ENCODE results near the gene ERGIC3.
"Not testable (repeated sequence)": the region's sequence is repeated elsewhere in the genome, so short reads cannot be mapped to it uniquely, and the experiment has no call there.

ERGIC3 gene

DNA sequence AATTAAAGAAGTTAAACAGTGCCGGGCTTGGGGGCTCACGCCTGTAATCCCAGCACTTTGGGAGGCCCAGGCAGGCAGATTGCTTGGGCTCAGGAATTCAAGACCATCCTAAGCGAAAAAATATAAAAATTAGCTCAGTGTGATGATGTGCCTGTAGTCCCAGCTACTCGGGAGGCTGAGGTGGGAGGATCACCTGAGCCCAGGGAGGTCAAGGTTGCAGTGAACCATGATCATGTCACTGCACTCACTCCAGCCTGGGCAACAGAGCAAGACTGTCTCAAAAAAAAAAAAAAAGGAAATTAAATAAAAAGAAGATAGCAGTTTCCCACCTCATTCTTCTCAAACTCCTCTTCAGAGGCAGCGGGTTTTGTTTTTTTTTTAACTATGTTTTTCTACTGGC is 24.1 kb upstream of the ERGIC3 start:
- not testable (repeated sequence) for DNase-seq (ENCODE audit: low read depth)

DNA sequence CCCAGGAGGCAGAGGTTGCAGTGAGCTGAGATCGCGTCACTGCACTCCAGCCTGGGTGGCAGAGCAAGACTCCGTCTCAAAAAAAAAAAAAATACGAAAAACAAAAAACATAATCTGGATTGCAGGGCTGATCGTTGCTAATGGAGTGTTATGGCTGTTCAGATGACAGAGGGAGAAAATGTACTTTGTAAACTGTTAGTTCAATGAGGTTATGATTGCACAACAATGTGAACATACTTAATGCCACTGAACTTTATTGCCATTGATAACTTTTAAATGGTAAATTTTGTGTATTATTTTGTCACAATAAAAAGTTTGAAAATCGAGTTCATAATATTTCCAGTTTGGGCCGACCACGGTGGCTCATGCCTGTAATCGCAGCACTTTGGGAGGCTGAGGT is 22.9 kb upstream of the ERGIC3 start:
- no peak for DNase-seq (ENCODE audit: low read depth)

DNA sequence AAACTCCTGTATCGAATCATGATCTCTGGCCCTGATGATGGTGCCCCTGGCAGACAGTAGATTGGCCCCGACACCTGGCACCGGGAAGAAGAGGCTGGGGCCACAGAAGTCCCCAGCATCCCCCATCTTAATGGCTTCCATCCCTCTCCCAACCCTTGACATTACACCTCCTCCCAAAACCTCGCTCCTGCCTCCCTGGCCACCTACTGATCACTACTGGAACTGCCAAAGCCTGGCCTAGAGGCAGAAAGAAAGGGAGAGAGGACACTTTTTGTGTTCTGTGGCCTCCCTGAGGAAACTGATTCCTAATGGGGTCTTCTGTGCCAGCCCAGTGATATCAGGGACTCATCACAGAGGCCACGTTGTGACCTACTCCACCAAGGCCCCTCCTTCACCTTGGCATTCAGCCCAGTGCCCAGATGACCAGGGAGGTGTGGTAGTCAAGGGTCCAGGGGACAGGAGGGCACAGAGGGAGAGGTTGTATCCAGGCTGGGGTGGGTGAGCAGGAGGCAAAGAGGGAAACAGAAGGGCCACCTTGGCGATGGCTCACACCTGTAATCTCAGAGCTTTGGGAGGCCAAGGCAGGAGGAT is 18.5 kb upstream of the ERGIC3 start:
- DNase-seq (ENCODE audit: low read depth), result peak; percentile 22

DNA sequence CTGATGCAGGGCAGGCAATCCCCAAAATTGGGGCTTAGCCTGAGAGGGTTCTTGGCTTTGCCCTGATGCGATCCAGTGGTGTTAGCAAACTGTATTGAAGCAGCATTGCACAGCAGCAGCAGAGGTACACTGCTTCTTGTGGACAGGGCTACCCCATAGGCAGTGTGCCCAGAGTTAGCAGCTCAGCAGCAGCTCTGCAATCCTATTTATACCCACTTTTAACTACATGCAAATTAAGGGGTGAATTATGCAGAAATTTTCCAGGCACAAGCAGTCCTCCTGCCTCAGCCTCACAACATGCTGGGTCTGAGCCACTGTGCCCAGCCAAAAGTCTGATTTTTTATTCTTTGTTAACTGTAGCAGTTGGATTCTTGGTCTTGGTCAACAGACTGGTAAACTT is 16.2 kb upstream of the ERGIC3 start:
- DNase-seq (ENCODE audit: low read depth), result no peak

DNA sequence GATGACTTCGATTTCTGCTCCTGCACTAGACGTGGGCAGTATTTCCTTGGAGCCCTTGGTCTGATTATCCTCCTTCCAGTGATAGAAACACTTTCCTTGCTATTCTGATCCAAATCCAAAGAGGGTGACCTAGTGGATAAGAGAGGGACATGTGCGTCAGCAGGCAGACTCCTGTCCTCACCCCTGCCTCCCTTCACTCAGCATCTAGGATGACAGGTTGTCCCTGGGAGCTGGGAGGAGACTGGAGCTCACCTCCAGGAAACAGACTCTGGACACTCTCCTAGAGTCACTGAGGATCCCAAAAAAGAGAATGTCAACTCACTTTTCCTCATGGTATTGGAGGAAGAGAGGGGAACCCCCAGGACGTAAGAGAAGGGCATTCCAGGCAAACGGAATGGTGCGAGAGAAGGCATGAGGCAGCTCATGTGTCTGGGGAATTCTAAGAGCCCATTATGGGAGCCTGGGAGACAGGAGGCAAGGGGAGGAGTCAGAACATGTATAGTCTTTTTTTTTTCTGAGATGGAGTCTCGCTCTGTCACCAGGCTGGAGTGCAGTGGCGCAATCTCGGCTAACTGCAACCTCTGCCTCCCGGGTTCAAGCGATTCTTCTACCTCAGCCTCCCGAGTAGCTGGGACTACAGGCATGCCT is 14.6 kb upstream of the ERGIC3 start:
- no peak for DNase-seq (ENCODE audit: low read depth)

DNA sequence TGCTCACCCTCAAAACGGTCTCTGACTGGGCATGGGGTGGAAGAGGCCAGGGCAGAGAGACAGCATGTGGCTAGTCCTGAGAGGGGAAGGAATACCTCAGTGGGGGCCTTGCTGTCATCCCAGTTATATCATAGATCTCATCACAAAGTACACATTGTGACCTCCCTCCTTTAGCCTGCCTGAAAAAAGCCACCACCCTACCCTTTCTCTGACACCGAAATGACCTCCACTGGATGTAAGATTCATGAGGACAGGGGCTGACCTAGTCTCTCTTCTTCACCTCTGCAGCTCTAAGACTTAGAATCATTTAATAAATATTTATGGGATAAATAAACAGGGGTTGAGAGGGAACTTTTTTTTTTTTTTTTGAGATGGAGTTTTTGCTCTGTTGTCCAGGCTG is 12.3 kb upstream of the ERGIC3 start, which contains the start of gene C20orf173:
TSS of gene C20orf173 (minus strand) at position 101 of the 400 bp plus-strand sequence. CDS start 279 bp downstream, outside the sequence.
- no peak for DNase-seq (ENCODE audit: low read depth)

DNA sequence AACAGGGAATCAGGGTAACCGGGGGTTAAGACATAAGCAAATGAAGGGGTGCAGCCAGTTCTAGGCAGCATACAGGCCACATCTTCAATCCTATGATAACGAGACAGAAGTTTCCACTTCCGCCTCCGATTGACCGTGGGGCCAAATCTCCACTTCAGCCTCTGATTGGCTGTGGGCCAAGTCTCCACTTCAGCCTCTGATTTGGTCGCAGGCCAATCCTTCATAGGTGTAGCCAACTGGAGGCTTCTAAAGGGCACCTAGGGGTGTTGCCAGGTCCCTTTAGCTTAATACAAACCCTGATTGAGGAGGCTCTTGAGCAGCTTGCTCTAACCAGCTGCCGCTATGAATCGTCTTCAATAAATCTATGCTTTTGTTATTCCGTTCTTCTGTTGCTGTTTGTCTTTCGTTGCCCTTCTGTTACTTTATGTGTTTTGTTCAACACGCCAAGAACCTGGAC is 2.1 kb upstream of the ERGIC3 start:
- DNase-seq (ENCODE audit: low read depth), result peak; percentile 26

DNA sequence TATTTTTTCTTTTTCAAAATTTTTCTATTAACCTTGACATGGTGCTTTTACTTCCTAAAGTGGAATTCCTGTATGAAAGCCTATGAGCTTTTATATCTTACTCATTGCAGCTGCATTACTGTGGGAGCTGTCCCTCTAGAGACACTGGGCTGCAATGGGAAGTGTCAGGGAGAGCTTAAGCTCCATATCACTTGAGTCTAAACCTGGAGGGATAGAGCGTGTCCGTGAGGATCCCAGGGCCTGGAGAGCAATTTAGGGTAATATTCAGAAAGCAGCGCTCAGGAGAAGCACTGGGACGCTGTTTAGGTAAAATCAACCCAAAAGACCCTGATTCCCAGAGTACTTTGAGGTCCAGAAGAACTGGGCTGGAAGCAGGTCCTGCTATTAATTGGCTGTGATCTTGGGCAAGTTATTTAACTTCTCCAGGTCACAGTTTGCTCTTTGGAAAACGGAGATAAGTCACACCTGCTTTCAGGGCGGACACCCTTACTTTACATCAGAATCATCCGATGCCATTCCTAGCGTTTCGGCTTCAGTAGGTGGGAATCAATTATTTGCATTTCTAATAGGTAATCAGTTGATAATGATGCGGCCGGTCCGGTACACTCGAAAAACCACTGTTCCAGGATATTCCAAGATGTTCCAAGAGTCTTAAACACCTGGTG is 628 bp upstream of the ERGIC3 start:
- DNase-seq (ENCODE audit: low read depth), result no peak

DNA sequence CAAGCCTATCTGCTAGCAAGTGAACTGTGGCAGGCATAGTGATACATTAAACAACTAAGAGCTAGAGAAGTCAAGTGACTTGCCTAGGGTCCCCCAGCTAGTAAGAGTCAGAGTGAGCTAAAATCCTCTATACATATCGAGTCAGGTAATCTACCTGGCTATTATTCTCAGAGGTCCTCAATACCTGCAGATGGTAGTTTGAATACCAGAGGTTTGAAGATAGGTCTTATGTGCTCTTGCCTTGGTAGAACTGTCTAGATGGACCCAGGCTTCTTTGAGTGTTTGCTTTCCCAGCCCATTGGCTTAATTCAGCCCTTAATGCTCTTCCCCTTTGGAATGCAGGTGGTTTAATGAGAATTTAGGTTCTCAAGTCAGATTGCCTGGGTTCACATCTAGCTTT is 1.1 kb downstream of the ERGIC3 start:
- DNase-seq (ENCODE audit: low read depth), result no peak

DNA sequence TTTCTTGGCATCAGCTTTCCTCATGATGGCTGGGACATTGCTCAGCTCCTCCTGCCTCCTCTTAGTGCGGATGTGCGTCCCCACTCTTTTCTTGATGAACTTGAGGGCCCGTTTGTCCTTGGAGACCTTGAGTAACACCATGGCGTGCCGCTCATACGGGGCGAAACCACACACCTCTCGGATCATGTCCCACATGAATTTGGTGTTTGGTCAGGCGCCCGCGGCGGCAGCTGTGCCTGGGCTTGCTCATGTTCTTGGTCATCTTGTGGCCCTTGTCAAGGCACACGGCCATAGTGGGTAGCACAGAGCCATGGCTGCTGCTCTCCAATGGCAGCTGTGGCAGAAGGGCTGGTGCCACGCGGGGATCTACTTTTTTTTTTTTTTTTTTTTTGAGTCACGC is 2.6 kb downstream of the ERGIC3 start:
- DNase-seq (ENCODE audit: low read depth), result no peak

DNA sequence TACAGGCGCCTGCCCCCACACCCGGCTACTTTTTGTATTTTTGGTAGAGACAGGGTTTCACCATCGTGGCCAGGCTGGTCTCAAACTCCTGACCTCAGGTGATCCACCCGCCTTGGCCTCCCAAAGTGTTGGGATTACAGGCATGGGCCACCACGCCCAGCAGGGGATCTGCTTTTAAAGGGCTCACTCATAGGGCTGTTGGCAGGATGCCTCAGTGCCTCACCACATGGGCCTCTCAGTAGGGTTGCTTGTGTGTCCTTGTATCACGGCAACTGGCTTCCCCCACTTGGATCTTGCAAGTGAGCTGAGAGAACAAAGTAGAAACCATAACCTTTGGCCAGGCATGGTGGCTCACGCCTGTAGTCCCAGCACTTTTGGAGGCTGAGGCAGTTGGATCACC is 3.1 kb downstream of the ERGIC3 start:
- peak; percentile 49 for DNase-seq (ENCODE audit: low read depth)

DNA sequence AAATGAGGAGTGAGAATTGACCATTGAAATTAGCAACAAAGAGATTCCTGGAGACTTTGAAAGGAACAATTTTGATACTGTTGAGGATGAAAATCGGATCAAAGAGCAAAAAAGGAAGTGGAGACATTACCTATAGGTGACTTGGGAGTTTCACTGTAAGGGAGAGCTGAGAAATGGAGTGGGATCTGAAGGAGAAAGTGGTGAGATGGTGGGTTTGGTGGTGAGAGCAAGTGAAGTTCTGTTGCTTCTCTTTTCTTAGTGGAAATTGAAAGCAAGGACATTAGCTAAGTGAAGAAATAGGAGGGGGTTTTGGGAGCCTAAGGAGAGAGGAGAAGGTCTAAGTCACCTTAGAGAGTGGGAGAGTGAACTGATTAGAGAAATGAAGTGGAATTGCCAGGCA is 4.2 kb downstream of the ERGIC3 start:
- DNase-seq (ENCODE audit: low read depth), result no peak

DNA sequence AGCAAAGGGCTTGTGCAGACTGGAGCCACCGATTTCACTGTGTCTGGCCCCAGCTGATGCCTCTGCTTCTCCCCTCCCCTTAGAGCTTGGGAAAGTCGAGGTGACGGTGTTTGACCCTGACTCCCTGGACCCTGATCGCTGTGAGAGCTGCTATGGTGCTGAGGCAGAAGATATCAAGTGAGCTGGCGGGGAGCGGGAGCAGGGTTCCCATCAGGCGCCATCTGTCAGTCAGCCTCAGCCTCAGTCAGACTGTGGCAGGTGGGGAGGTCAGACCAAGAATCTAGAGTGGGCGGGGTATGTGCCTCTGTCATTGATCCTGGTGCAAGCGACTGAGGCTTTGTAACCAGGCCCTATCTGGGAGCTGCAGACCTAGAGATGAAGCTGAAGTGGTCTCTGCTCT is 5.5 kb downstream of the ERGIC3 start:
- DNase-seq (ENCODE audit: low read depth), result no peak

DNA sequence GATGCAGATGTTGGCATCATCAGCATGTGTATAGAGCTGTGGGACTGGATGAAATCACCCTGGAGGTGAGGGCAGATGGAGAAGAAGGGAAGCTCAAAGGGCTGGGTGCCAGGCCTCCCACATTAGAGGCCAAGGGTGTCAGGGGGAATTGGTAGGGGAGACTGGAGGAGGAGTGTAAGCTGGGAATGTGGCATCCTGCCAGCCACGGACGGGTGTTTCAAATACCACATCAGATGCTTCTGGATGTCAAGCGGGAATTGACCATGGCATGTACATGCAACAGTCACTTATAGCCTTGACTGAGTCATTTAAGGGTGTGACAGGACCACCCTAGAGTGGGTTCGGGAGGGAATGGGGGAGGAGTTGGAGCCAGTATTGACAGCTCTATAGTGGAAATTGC is 9.6 kb downstream of the ERGIC3 start:
- no peak for DNase-seq (ENCODE audit: low read depth)

DNA sequence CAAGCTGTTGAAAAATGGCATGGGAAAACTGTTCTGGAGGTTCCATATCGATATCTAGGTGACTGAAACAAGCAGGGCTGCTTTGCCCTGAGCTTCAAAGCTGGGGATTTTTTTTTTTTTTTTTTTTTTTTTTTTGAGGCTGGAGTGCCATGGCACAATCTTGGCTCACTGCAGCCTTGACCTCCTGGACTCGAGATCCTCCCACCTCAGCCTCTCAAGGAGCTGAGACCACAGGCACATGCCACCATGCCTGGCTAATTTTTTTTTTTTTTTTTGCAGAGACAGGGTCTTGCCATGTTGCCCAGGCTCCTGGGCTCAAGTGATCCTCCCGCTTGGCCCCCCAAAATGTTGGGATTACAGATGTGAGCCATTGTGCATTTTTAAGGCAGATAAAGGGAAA is 11.0 kb downstream of the ERGIC3 start:
- no peak for DNase-seq (ENCODE audit: low read depth)

DNA sequence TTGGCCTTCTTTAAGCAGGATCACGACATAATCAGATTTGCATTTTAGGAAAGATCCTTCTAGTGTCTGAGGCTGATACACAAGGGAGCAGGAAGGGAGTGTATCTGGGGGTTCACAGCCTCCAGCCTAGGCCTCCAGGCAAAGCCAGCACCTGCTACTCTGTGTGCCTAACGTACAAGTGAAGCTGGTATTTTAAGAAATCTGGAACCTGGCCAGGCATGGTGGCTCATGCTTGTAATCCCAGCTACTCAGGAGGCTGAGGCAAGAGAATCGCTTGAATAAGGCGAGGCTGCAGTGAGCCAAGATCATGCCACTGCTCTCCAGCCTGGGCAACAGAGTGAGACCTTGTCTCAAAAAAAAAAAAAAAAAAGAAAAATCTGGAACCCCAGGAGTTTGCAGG is 13.6 kb downstream of the ERGIC3 start:
- DNase-seq (ENCODE audit: low read depth), result not testable (repeated sequence)

DNA sequence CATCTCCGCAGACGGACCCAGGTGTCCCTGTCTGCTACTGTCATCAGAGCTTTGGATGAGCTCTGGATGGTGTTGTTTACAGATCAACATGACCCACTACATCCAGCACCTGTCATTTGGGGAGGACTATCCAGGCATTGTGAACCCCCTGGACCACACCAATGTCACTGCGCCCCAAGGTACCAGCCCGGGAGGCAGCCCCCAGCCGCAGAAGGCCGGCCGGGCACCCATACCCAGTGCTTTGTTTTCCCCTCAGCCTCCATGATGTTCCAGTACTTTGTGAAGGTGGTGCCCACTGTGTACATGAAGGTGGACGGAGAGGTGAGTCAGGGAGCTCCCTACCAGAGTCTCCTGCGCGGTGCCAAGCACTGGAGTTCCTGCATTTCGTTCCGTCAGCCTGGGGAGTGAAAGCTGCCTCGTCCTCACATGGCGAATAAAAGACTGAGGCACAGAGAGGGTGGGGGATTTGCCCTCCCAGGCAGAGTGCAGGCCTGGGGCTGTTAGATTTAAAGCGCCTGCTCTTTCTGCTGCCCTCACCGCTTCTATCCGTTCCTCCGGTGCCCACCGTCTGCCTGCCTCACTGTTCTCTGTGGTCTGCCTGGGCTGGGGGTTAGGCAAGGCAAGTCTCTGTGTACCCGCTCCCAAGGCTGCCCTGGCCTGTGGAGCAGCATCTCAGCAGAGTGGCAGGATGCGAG is 14.2 kb downstream of the ERGIC3 start:
- no peak for DNase-seq (ENCODE audit: low read depth)

DNA sequence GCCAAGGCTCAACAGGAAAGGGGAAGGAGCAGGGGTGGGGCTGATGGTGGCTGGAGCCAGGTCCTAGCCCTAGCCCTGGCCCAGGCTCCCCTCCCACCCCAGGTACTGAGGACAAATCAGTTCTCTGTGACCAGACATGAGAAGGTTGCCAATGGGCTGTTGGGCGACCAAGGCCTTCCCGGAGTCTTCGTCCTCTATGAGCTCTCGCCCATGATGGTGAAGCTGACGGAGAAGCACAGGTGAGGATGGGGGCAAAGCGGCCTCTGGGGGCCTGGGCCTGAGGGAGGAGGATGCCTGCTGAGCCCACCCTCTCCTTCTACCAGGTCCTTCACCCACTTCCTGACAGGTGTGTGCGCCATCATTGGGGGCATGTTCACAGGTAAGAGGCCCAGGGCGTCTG is 15.0 kb downstream of the ERGIC3 start:
- DNase-seq (ENCODE audit: low read depth), result no peak

DNA sequence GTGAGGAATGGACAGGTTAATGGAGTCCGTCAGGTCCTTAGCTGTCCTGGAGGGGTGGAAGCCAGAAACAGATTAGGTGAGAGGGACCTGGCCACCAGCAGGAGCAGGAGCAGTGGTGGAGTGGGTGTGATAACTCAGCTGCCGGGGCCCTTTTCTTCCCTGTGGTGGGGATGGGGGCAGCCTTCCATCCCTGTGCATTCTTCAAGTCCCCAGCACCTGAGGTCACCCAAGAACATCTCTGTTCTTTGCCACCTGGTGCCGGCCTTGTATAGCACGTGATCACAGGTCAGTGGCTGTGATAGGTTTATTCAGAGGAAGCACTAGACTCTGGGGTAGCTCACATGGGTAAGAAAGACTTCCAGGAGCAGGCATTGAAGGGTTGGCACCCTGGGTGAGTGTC is 16.6 kb downstream of the ERGIC3 start:
- no peak for DNase-seq (ENCODE audit: low read depth)

DNA sequence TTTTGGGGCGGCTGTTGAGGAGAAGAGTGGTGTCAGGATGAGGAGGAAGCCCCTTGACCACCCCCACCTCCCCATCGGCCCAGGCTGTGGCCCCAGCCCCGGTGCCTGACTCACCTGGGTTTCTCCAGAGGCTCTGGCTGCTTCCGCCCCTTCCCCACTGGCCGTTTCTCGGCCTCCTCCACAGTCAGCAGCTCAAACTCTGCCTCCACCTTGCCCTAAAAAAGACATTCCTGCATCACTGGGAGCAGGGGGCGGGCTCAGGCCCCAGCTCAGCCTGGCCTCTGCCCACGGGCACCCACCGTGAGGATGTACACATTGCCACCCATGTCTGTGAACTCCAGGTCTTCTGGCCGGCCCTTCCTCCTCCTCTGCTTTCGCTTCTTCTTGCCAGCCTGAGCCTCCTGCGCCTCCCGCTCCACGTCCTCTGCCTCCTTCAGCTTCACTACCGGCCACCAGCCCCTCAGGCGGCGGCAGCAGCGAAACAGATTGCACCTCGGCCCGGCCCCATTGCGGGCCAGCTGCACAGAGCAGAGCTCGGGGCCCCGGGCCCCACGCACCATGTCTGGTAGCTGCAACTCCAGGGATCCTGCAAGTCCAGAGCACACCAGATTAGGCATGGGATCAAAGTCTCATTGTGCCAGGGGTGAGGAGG is 17.3 kb downstream of the ERGIC3 start:
- no peak for DNase-seq (ENCODE audit: low read depth)

DNA sequence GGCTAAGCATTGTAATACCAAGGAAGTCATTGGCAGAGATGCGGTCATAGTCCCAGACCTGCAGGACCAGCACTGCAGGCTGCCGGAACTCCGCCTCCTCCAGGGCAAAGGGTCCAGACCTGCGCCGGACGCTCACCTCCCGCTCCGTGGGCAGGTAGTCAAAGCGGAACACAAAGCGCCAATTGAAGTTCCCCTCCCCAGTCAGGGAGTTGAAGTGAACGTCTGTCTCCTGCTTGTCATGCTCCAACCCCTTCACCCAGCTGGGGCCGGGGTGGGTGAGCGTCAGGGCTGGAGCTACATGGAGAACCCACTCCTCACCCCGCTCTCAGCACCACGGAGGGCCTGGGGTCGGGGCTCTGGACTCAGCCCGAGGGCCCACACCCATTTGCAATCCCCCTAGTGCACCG is 18.2 kb downstream of the ERGIC3 start:
- no peak for DNase-seq (ENCODE audit: low read depth)

DNA sequence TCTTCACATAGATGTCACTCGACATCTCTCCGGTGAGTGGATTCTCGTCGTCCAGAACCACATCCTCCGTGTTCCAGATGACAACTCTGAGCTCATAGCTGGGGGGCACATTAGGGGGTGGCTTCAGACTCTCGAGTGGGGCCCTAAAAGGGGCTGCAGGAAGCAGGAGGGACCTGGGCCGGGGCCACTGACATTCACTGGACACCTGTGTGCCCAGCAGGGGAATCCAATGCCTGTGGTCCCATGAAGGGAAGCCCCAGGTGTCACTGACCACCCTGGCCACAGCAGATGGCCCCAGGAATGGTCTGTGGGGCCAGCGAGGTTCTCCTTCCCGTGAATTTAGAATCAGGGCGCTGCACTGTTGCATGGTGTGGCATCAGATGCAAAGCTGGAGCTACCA is 18.7 kb downstream of the ERGIC3 start:
- no peak for DNase-seq (ENCODE audit: low read depth)
